NT2/D1 (cell line): Measurements from ENCODE around the gene CTSZ.

Experiments
- DNase-seq: peaks from one replicate; pipeline ENCODE4 v3.0.0-alpha.2; 2011; ENCODE audit warnings: low read depth, low spot score
- H3K27me3 ChIP-seq: 2 replicates; pipeline ENCODE4 v1.6.0; 2011; ENCODE audit warnings: mild to moderate bottlenecking; ENCODE audit not compliant: insufficient read length, insufficient read depth
- H3K36me3 ChIP-seq: 2 replicates; pipeline ENCODE4 v1.6.1; 2011; ENCODE audit warnings: mild to moderate bottlenecking, low read length, mixed read lengths; ENCODE audit not compliant: insufficient read depth, insufficient read length
- H3K4me1 ChIP-seq: 2 replicates; pipeline ENCODE4 v1.5.1; 2011; ENCODE audit not compliant: insufficient read depth, insufficient read length
- H3K4me3 ChIP-seq: 2 replicates; pipeline ENCODE4 v1.5.1; 2011; ENCODE audit warnings: low read depth; ENCODE audit not compliant: insufficient read length
- H3K9ac ChIP-seq: 2 replicates; pipeline ENCODE4 v1.6.0; 2011; ENCODE audit warnings: low read depth; ENCODE audit not compliant: insufficient read length
- H3K9me3 ChIP-seq: 2 replicates; pipeline ENCODE4 v1.5.1; 2011; ENCODE audit warnings: mild to moderate bottlenecking, low read length; ENCODE audit not compliant: insufficient read depth
- SUZ12 ChIP-seq: IDR thresholded peaks from 2 replicates; pipeline ENCODE4 v1.6.1; 2011; ENCODE audit not compliant: insufficient read length, insufficient read depth; ENCODE audit errors: extremely low read depth
- YY1 ChIP-seq: IDR thresholded peaks from 2 replicates; pipeline ENCODE4 v1.6.1; 2011; ENCODE audit not compliant: insufficient read length, insufficient read depth
- ZNF274 ChIP-seq: IDR thresholded peaks from 2 replicates; pipeline ENCODE4 v1.6.1; 2011; ENCODE audit warnings: mild to moderate bottlenecking, low read depth, low read length

Gene CTSZ

DNA sequence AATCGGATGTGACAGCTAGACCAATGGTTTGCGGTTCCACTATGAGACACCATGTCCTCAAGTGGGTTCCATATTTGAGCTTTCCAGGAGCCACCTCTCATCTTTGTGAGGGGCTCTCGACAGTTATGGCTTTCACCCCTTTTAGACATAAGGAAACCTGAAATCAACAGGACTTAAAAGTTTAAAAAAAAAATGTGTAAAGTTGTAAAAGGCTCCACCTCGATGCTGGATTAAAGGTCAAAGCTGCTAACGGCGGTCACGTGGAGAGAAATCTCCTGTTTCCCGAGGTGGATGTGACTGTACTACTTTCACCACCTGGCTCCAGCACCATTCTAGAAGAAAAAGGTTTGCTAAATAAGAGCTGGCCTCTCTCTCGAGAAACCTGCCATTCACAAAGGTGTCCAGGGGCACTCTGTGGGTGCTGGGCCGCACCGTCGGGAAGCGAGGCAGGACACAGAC is 24.5 kb upstream of the CTSZ start:
- Histone ChIP-seq H3K27me3 (peaks cover 42% of the 10 kb centered on the region), H3K36me3 (peaks cover 78% of the 10 kb centered on the region), H3K9me3 (no peaks in the 10 kb centered on the region), H3K4me3 (peak overlapping the region; percentile 96), H3K4me1 (no peaks in the 10 kb centered on the region), H3K9ac (peak overlapping the region; percentile 99)
- no peak for DNase-seq
- TF ChIP-seq ZNF274 (no peak), YY1 (no peak), SUZ12 (no peak)

DNA sequence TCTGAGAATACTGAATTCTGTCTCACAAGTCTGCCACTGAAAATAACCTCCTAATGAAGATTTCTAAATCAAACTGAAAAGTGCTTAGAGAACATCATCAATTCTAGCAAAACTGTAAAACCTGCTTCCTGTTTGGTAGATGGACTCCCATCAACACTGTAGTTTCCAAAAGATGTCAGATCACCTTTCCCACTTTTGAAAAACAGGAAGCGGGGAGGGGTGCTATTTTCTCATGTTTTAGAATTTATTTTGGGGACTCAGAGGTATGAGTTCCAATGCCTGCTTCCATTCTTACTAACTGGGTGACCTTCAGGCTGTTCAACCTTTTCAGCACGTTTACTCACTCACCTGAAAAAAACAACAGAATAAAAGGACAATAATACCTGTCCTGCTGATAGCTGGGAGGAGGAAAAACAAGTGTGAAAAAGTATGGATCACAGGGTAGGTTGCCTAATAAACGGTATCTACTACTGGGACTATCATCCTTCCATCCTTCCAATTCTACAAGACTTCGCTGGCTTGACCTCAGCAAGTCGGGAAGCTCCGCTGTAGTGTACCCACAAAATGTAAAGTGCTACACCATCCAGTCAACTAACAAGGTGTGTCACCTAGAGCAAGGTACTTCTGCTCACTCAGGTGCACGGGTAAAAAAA is 24.0 kb upstream of the CTSZ start:
- Histone ChIP-seq H3K36me3 (peaks cover 77% of the 10 kb centered on the region), H3K9me3 (no peaks in the 10 kb centered on the region), H3K4me1 (no peaks in the 10 kb centered on the region), H3K9ac (peak overlapping the region; percentile 99), H3K4me3 (peak overlapping the region; percentile 96), H3K27me3 (peaks cover 47% of the 10 kb centered on the region)
- no peak for DNase-seq
- TF ChIP-seq YY1 (no peak), SUZ12 (no peak)

DNA sequence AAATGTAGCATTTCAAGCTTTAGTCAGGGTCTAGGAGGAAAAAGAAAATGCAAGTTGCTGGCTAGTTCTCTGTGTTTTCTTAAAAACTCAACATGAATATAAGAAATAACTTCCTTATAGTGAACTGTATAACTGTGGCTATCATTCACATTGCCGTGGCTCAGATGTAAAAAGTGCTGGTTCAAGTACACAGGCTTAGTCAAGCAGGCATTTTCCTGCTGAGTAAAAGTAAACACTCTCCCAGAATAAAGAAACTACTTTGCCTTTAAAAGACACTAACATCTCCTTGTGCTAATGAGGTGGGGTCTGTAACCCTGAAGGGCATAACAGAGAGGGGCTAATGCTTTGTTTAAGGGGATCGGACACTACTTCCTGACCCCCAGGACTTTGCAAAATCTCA is 21.8 kb upstream of the CTSZ start:
- peaks cover 68% of the 10 kb centered on the region for H3K27me3 ChIP-seq
- no peaks in the 10 kb centered on the region for H3K9me3 ChIP-seq
- peaks cover 78% of the 10 kb centered on the region for H3K36me3 ChIP-seq
- no peak for TF ChIP-seq YY1
- TF ChIP-seq ZNF274, result no peak
- no peak for TF ChIP-seq SUZ12
- peak; percentile 72 for DNase-seq
- no peak overlapping the region for H3K4me3 ChIP-seq
- no peak overlapping the region for H3K9ac ChIP-seq
- H3K4me1 ChIP-seq, result no peaks in the 10 kb centered on the region

DNA sequence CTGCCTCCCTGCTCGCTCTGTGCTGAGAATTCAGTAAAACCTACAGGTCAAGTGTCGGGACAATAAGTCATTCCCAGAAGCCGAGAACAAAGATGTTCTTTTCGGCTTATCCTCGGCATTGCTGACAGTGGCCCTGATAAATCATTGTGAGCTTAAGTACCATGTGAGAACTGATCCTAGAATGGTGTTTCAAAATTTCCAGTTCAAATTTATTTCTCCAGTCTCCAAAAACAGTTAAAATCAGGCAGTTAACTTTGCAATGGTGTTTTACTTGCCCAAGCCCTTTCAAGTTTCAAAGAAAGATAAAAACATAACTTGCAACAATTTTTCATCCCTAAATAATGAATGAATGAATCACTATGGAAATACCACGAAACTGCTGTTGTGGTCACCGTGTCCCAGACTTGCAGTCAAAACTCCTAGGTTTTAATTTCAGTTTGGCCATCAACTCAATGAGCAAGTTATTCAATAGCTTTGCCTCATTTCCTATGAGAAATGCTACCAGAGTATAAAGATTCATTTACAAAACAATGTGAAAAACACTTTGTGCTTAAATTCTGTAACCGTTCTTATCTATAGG is 20.8 kb upstream of the CTSZ start:
- H3K27me3 ChIP-seq, result peaks cover 72% of the 10 kb centered on the region
- no peak for DNase-seq

DNA sequence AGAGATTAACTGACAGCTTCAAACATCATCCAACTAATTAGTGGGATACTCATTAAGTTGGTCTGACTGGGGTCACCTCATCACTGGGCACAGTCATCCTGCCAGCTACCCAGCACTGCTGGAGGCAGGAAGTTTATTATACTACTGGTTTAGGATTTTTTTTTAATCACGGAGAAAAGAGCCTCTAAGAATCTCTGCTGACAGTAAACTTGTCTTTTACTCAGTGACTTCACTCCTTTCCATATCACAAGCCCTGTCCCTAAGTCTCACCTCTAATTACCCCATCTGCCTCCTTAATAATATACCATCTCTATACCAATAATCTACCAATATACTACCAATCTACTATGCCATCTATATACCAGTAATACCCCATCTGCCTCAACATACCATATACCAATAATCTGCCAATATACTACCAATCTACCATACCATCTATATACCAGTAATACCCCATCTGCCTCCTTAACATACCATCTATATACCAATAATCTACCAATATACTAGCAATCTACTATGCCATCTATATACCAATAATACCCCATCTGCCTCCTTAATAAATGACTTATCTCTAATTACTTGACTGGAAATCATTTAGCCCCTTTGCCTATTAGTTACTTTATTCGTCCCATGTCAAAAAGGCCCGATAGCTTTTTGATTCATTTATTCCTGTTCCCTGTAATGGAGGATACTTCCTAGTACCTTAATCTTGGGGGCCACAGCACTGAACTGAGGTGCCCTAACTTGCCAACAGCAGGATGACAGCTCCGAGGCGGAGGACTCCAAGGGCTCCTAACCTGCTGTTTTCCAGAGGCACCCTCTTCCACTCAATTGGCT is 20.1 kb upstream of the CTSZ start:
- TF ChIP-seq ZNF274 (no peak), SUZ12 (no peak), YY1 (no peak)
- peaks cover 86% of the 10 kb centered on the region for H3K36me3 ChIP-seq
- no peaks in the 10 kb centered on the region for H3K4me1 ChIP-seq
- H3K9me3 ChIP-seq, result no peaks in the 10 kb centered on the region
- no peak for DNase-seq
- H3K27me3 ChIP-seq, result peaks cover 72% of the 10 kb centered on the region
- no peak overlapping the region for H3K9ac ChIP-seq
- H3K4me3 ChIP-seq, result no peak overlapping the region

More for the DNA sequence above, 20.8 kb upstream of the CTSZ start:
- no peak overlapping the region for H3K4me3 ChIP-seq
- no peaks in the 10 kb centered on the region for H3K9me3 ChIP-seq
- H3K4me1 ChIP-seq, result no peaks in the 10 kb centered on the region
- TF ChIP-seq ZNF274 (no peak), YY1 (no peak), SUZ12 (no peak)
- no peak overlapping the region for H3K9ac ChIP-seq
- peaks cover 83% of the 10 kb centered on the region for H3K36me3 ChIP-seq

DNA sequence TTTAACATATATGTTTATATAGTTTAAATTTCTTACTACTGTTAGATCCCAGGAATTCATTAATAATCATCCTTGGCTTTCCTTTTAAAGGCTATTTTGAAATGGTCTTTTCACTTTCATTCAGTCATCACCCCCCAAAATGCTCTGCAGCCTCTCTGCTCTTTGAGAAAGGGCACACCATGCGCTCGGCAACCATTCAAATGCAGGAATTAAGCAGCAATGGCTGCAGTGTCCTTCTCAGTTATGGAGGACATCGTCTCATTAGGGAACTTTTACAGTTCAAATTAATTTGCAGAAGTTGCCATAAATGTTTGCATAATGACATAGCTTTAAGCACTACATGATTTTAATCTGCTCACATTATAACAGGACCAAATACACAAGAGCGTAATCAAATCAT is 18.5 kb upstream of the CTSZ start:
- TF ChIP-seq YY1, result no peak
- no peak for TF ChIP-seq ZNF274
- no peak for TF ChIP-seq SUZ12
- no peak for DNase-seq
- peaks cover 75% of the 10 kb centered on the region for H3K36me3 ChIP-seq
- no peaks in the 10 kb centered on the region for H3K4me1 ChIP-seq
- no peak overlapping the region for H3K9ac ChIP-seq
- no peak overlapping the region for H3K4me3 ChIP-seq
- peaks cover 58% of the 10 kb centered on the region for H3K27me3 ChIP-seq
- H3K9me3 ChIP-seq, result no peaks in the 10 kb centered on the region

DNA sequence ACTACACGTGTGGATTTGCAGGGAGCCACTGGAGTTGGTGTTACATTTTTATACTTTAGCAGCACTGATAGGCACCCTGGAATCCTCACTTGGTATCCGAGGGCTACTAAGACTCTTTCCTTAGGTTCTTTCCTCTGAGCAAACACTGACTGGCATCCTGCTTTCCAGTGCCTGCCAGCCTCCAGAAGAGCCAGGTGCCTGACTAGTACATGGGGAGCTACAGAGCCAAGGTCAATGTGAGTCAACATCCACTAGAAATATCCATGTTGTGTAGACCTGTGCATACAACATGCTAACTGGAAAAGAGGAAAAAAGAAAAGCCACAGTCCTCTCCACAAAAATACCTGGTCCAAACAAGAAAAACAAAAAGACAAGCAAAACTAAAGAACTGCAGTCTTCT is 18.0 kb upstream of the CTSZ start:
- Histone ChIP-seq H3K4me1 (no peaks in the 10 kb centered on the region), H3K36me3 (peaks cover 71% of the 10 kb centered on the region), H3K27me3 (peaks cover 54% of the 10 kb centered on the region), H3K4me3 (no peak overlapping the region), H3K9ac (no peak overlapping the region), H3K9me3 (no peaks in the 10 kb centered on the region)
- no peak for TF ChIP-seq SUZ12
- DNase-seq, result no peak
